Skin of body (tissue), 2 donors: ENCODE measurements around the gene CNPY1. TPM values are rescaled to one million over a fixed set of nuclear protein-coding genes. Genes with fewer than 3 reads are reported as not detected.

ENCODE experiments used
- DNase-seq: peaks from one replicate; lab custom pipeline; 2025; lab: John Stamatoyannopoulos, UW
- total RNA-seq: library from RNA; depleted of rRNA; stranded (reverse); fragments of >200 nt; gene quantifications from one replicate; pipeline ENCODE4 v1.2.3, GENCODE V29; 2014

CNPY1 gene
- total RNA-seq, 1 donor from 2014 or later, result 0.10 TPM

DNA sequence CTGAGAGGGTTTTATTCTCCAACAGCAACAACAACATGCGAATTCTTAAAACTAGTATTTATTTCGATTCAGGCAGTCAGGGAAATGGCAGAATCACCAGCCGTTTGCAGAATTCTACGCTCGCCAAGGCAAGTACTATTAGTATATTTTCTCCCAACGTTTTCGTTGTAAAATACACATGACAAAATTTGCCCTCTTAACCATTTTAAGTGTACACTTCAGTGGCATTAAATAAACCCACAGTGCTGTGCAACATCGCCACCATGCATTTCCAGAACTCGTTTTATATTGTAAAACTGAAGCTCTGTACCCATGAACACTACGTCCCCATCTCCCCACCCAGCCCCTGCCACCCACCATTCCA is 77.6 kb downstream of the CNPY1 start:
- DNase-seq, result no peak

GRCh38 chr7:155467846-155468784 is 78.2 kb downstream of the CNPY1 start:
- DNase-seq, result no peak

- no peak for DNase-seq
Observed at GRCh38 chr7:155466814-155467733, 79.3 kb downstream of the CNPY1 start.

DNA sequence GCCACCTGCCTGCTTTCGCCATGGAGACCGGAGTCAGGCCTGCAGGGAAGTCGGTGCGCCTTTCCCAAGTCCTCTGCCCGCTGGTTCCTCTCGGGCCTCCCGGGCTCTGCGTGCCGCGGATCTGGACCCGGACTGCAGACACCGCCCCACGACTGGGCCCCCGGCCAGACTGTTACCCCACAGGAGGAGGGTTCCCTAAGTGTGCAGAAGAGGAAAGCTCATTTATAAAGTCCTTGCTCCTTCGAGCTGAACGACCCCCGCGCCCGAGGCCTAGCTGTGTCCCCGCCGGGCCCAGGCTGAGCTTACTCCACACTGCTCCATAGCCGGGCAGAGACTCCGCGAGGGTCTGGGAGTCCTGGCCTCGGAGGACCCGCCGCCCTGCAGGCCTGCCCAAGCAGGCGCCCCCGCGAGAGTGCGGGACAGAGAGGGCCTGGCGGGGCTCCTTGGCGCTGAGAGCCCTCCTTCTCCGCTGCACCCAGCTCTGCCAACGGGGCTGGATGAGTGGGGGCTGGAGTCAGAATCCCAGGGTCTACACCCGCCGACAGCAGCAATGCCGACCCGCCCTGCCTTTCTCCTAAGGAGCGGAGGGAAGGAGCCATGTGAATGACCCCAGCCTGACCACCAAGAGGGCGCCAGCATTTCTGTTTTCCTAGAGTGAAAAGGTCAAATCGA is 80.1 kb downstream of the CNPY1 start:
- DNase-seq, result no peak

DNA sequence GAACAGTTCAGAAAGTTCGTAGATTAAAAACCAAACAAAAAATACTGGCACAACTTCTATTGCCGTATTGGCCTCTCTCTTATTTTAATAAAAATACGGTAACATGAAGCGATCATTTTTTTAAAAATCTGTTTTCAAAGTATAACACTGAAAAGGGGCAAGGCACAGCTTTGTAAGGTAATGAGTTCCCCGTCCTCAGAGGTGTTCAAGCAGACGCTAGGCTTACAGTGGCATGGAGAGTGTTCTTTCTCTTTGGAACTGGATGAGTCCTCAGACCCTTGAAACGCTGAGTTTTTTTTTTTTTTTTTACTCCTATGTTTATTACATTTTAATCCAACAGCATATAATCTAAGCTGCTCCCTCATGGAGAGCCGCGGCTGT is 80.6 kb downstream of the CNPY1 start:
- DNase-seq, result no peak

DNA sequence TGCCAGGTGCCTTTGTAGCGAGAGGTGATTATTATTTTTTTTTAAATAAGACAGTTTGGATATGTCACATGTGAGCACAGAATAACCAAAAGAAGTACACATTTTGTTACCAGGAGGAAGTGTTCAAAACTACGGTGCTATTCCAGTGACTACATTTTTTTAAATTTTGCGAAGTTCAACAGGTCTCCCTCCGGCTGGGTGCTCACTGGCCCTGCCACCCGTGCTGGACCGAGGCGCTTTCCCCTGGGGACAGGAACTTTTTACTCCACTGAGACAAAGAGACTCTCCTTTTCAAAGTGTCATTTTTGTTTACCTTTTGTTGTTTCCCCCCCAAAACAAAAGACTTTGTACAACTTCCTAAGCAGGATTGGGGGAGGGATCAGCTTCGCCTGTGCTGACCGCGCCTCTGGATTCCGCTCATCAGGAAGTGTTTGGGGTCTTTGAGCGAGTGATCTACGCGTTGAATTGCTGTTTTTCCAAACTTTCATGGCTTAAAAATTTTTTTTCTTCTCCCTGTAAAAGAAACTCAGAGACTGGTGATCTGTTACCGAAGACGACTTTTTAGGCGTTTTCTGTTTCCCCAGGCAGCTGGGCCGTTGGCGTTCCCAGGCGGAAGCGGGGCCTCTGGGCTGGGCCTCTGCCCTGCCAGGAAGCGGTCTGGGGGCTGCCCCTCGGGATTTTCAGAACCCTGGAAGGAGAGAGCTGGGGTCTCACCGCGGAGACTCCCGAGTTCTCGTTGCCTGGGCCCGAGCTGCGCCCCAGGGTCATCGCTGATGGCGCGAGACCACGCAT is 81.2 kb downstream of the CNPY1 start:
- DNase-seq, result no peak

GRCh38 chr7:155464183-155464582 is 82.2 kb downstream of the CNPY1 start:
- no peak for DNase-seq

DNA sequence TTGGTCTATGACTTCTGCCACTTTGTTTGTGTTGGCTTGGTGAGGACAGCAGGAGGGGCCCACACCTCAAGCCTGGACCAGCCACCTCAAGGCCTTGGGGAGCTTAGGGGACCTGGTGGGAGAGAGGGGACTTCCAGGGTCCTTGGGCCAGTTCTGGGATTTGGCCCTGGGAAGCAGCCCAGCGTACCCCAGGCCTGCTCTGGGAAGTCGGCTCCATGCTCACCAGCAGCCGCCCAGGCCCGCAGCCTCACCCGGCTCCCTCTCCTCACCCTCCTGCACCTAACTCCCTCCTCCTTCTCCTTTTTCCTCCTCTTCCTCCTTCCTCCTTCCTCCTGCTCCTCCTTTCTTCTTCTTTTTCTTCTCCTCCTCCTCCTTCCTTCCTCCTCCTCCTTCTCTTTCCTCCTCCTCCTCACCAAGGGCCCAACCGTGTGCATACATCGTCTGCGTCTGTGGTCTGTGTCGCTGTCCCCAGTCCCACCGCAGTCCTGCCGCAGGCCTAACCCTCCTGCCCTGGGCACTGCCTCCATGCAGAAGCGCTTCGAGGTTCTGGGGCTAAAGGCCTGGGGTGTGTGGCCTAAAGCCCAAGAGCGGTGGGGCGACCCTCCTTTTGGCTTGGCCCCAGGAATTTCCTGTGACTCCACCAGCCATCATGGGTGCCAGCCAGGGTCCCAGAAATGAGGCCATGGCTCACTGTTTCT is 83.1 kb downstream of the CNPY1 start:
- DNase-seq, result no peak

DNA sequence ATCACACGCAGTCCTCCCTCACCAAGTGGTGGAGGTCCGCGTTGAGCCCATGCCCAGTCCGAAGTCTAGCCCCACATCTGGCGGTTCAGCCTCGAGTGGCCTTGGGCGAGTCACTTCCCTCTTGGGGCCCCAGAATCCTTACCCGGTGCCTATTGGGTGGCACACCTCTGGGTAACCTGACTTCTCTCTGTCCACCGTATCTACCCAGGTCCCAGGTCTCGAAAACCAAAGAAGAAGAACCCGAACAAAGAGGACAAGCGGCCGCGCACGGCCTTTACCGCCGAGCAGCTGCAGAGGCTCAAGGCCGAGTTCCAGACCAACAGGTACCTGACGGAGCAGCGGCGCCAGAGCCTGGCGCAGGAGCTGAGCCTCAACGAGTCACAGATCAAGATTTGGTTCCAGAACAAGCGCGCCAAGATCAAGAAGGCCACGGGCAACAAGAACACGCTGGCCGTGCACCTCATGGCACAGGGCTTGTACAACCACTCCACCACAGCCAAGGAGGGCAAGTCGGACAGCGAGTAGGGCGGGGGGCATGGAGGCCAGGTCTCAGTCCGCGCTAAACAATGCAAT is 84.1 kb downstream of the CNPY1 start:
- DNase-seq, result no peak

DNA sequence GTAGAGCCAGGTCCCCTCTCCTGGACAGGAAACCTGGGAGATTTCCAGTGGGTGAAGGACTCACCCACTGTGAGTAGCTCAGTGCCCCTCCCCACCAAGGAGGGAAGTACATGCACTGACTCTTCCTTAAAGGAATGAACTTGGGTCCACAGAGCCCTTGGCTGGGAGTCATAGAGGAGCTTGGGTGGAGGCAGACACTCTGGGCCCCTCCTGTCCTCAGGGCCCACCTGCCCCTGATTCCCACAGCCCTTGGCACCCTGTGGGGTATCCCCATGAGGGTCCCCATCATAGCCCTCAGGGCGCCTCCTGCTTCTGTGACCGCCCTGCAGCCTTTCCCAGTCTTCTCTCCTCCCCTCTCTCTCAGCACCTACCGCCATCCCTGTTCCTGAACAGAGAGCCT is 84.7 kb downstream of the CNPY1 start:
- DNase-seq, result no peak

DNA sequence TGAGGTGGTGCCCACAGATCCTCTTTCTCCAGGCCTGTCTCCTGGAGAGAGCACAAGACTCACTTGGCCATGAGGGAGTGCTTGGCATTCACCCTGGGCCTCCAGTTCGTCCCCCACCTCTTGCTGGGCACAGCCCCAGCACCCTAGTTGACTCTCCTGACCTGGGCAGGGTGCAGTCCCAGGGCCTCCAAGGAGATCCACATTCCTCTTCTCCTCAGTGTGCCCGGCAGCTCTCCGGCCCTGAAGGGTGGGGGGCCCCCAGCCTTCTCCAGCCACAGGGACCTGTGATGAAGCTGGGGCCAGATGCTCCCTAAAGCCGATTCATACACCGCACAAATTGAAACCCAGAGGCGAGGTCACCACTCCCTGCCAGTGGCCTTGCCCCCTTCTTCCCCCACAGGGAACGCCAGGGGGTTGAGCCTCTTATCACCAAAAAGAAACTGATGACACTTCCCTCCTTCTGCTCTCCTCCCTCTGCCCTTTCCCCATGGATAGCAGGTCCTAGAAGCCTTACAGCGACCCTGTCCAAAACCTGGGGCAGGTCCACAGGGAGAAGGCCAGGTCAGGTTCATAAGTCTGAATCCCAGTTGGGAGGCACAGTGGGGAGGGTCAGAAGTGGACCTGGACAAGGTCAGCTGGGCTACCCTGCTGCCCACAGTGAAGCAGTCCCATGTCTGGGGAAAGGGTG is 85.3 kb downstream of the CNPY1 start:
- DNase-seq, result no peak

DNA sequence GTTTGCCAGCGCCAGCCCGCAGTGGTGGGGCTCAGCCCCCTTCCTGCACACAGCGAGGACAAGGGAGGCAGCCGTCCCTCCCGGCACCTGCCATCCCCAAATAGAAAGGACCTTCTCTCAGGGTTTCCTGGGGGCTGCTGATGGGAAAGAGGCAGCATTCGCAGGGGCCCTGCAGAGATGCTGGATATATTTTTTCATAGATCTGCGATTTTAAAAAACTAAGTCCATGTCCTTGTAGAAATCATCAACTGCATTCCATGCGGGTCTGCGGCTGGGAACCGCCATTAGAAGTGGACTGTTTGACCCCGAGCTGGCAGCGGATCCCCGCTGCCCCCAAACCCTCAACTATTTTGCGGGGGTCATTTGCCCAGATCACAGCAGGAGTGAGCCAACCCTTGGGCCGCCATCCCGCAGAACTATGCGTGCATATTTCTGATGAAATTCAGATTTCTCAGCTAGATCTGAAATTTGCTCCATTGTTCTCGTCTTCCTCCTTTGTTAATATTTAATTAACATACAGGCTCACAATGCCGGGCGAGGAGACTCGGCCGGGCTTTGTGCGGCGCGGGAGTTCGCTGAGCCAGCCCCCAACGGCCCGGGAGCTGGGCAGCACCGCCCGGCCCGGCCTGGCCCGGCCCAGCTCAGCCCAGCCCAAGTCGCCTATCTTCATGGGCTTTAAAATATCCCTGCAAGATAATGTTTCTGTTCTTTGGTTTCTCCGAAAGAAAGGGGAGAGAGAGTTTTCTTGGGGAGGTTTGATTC is 86.5 kb downstream of the CNPY1 start:
- no peak for DNase-seq

DNA sequence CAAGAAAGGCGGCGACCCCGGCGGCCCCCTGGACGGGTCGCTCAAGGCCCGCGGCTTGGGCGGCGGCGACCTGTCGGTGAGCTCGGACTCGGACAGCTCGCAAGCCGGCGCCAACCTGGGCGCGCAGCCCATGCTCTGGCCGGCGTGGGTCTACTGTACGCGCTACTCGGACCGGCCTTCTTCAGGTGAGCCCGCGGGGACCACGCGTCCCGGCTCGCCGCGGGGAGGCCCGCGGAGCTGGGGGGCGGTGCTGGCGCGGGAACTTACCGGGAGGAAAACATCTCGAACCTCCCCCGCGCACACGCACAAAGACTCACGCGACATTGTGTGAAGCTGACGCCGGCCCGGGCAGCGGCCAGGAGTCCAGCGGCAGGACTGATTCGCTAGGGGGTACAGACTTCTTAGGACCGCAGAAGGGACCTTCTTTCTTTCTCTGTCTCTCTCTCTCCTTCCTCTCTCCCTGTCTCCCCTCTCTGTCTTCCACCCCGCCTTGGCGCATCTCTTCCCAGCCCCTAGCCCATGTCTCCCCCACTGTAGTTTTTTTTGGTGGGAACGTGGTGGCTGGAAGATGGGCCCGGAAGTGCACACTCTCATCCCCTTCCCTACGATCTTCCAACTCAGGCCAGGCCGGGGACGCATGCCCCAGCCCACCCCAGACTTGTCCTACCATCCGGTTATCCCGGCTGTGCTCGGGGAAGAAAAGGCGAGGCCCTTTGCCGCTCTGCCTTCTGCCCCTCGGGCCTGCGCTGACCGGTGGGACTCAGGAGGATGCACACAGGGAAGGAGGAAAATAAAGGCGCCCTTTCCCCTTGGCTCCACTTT is 87.3 kb downstream of the CNPY1 start:
- DNase-seq, result no peak

DNA sequence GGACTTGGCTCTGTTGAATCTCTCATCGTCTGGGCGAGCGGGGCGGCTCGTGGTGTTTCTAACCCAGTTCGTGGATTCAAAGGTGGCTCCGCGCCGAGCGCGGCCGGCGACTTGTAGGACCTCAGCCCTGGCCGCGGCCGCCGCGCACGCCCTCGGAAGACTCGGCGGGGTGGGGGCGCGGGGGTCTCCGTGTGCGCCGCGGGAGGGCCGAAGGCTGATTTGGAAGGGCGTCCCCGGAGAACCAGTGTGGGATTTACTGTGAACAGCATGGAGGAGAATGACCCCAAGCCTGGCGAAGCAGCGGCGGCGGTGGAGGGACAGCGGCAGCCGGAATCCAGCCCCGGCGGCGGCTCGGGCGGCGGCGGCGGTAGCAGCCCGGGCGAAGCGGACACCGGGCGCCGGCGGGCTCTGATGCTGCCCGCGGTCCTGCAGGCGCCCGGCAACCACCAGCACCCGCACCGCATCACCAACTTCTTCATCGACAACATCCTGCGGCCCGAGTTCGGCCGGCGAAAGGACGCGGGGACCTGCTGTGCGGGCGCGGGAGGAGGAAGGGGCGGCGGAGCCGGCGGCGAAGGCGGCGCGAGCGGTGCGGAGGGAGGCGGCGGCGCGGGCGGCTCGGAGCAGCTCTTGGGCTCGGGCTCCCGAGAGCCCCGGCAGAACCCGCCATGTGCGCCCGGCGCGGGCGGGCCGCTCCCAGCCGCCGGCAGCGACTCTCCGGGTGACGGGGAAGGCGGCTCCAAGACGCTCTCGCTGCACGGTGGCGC is 88.1 kb downstream of the CNPY1 start, which contains the start of gene EN2:
EN2 (plus strand) TSS at position 19 of the 767 bp plus-strand sequence; CDS start at position 268, 249 bp downstream.
- DNase-seq, result no peak

DNA sequence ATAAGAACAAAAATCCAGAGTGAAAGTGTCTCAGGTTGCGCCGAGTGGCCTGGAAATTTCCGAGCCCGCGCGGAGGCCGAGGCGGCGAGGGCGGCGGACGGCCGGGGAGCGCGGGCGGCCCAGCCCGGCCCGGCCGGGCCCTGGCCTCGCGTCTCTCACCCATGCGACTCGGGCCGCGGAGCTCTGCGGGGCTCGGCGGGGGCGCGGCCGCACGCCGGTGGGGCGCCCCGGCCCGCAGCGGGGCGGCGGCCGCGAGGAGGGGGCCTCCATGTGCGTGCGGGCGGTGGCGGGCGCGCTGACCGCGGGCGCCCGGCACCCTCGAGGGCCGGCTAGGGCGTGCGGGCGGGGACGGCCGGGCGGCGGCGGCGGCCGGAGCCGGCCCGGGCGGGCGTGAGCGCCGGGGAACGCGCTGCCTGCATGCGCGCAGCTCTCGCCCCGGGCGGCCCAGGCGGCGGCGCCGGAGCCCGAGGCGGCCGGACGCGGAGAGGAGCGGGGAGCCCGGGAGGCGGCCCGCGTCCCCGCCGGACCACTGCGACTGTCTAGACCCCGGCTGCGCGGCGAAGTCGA is 88.7 kb downstream of the CNPY1 start:
- no peak for DNase-seq

- DNase-seq, result no peak
Observed at GRCh38 chr7:155456738-155457543, 89.4 kb downstream of the CNPY1 start.
